Liver (tissue), 9 donors: ENCODE results near the gene CPNE4. TPM values are rescaled to one million over a fixed set of nuclear protein-coding genes. Genes with fewer than 3 reads are reported as not detected.

ENCODE experiments used
- DNase-seq: peaks from one replicate; pipeline ENCODE4 v3.0.0-alpha.2; 2017; ENCODE audit warnings: low spot score
- H3K27ac ChIP-seq, 2 donors: one replicate each; pipeline ENCODE4 v1.7.0; 2013; ENCODE audit warnings: inconsistent platforms in 2 of 2, low read length in 2 of 2, control low read depth in 1 of 2, low read depth in 1 of 2, mild to moderate bottlenecking in 1 of 2
- H3K27me3 ChIP-seq, 4 donors: one replicate each; pipeline versions ENCODE4 v1.6.1 to v1.7.0; 2013; ENCODE audit warnings: low read length in 3 of 4, inconsistent platforms in 1 of 4, mild to moderate bottlenecking in 1 of 4, moderate library complexity in 1 of 4; ENCODE audit not compliant: control insufficient read depth in 4 of 4, insufficient read depth in 4 of 4
- H3K36me3 ChIP-seq, 4 donors: one replicate each; pipeline versions ENCODE4 v1.6.1 to v1.7.0; 2013; ENCODE audit warnings: low read length in 3 of 4, mild to moderate bottlenecking in 3 of 4, low read depth in 1 of 4, moderate library complexity in 1 of 4; ENCODE audit not compliant: control insufficient read depth in 4 of 4, insufficient read depth in 3 of 4
- H3K4me1 ChIP-seq, 4 donors: one replicate each; pipeline versions ENCODE4 v1.6.1 to v1.7.0; 2013; ENCODE audit warnings: low read length in 3 of 4, mild to moderate bottlenecking in 3 of 4, moderate library complexity in 1 of 4; ENCODE audit not compliant: control insufficient read depth in 4 of 4, insufficient read depth in 4 of 4
- H3K4me3 ChIP-seq, 3 donors: one replicate each; pipeline versions ENCODE4 v1.6.1 to v1.7.0; 2013; ENCODE audit warnings: low read length in 3 of 3, control low read depth in 1 of 3, low read depth in 1 of 3, mild to moderate bottlenecking in 1 of 3
- H3K9ac ChIP-seq, 2 donors: one replicate each; pipeline ENCODE4 v1.7.0; 2013; ENCODE audit warnings: low read length in 2 of 2, mild to moderate bottlenecking in 2 of 2, moderate library complexity in 2 of 2, control low read depth in 1 of 2, low read depth in 1 of 2
- H3K9me3 ChIP-seq, 4 donors: one replicate each; pipeline versions ENCODE4 v1.6.1 to v1.7.0; 2013; ENCODE audit warnings: low read length in 3 of 4; ENCODE audit not compliant: control insufficient read depth in 4 of 4
- EGR1 ChIP-seq, 2 donors: IDR thresholded peaks; 2 replicates each; pipeline ENCODE4 v1.6.1; 2016 to 2018; ENCODE audit warnings: antibody characterized with exemption in 2 of 2, low read depth in 2 of 2
- FOXA1 ChIP-seq: IDR thresholded peaks from 2 replicates; pipeline ENCODE4 v1.6.1; 2016; ENCODE audit warnings: antibody characterized with exemption
- FOXA2 ChIP-seq: IDR thresholded peaks from 2 replicates; pipeline ENCODE4 v1.6.1; 2016; ENCODE audit warnings: antibody characterized with exemption
- GABPA ChIP-seq, 2 donors: IDR thresholded peaks in 1 of 2; conservative IDR thresholded peaks in 1 of 2; 2 replicates each; pipeline ENCODE4 v1.6.1; 2016; ENCODE audit warnings: antibody characterized with exemption in 2 of 2, mild to moderate bottlenecking in 1 of 2, moderate library complexity in 1 of 2
- HNF4A ChIP-seq, 2 donors: conservative IDR thresholded peaks; 2 replicates each; pipeline ENCODE4 v1.6.1; 2016; ENCODE audit warnings: antibody characterized with exemption in 2 of 2, mild to moderate bottlenecking in 2 of 2
- HNF4G ChIP-seq: IDR thresholded peaks from 2 replicates; pipeline ENCODE4 v1.6.1; 2016; ENCODE audit warnings: antibody characterized with exemption
- JUND ChIP-seq, 2 donors: IDR thresholded peaks; 2 replicates each; pipeline ENCODE4 v1.6.1; 2016; ENCODE audit warnings: antibody characterized with exemption in 2 of 2
- NR2F2 ChIP-seq: IDR thresholded peaks from 2 replicates; pipeline ENCODE4 v1.6.1; 2016; ENCODE audit warnings: antibody characterized with exemption
- RAD21 ChIP-seq, 2 donors: IDR thresholded peaks; 2 replicates each; pipeline ENCODE4 v1.6.1; 2016; ENCODE audit warnings: antibody characterized with exemption in 2 of 2, mild to moderate bottlenecking in 2 of 2
- RXRA ChIP-seq, 2 donors: IDR thresholded peaks; 2 replicates each; pipeline ENCODE4 v1.6.1; 2017 to 2018; ENCODE audit warnings: antibody characterized with exemption in 2 of 2, mild to moderate bottlenecking in 1 of 2
- SP1 ChIP-seq: IDR thresholded peaks from 2 replicates; pipeline ENCODE4 v1.6.1; 2018; ENCODE audit warnings: antibody characterized with exemption, mild to moderate bottlenecking
- TAF1 ChIP-seq: conservative IDR thresholded peaks from 2 replicates; pipeline ENCODE4 v1.6.1; 2016; ENCODE audit warnings: antibody characterized with exemption, mild to moderate bottlenecking
- YY1 ChIP-seq: IDR thresholded peaks from 2 replicates; pipeline ENCODE4 v1.6.1; 2016; ENCODE audit warnings: antibody characterized with exemption, mild to moderate bottlenecking
- WGBS: extraction: QIAGEN DNeasy Blood & Tissue Kit; methylation state at CpG from one replicate; pipeline ENCODE4 v1.1.7; 2013; 5-methylcytosine and 5-hydroxymethylcytosine counted together
- polyA plus RNA-seq, 2 donors: library from polyadenylated mRNA; stranded (reverse) in 1 of 2; unstranded in 1 of 2; fragments of 200-250 nt in 1 of 2; fragments of >200 nt in 1 of 2; fragmentation: Nextera tagmentation in 1 of 2; extraction: Ambion mirVana in 1 of 2; gene quantifications; one replicate each; pipeline versions ENCODE4 v1.2.1 to v1.2.3, GENCODE V29; 2013 to 2015
- total RNA-seq, 2 donors: library from RNA; depleted of rRNA; stranded (reverse); fragments of >200 nt; gene quantifications; one replicate each; pipeline ENCODE4 v1.2.3, GENCODE V29; 2014
- TF ChIP-seq, protein P1 (sequence below): IDR thresholded peaks from 2 replicates; pipeline ENCODE4 v1.6.1; 2016; ENCODE audit warnings: antibody characterized with exemption
- TF ChIP-seq, protein P2 (sequence below): fragments of 150-350 bp; IDR thresholded peaks from 2 replicates; pipeline ENCODE4 v1.5.1; 2017; ENCODE audit warnings: improper control_type of control experiment, low read depth, low read length; ENCODE audit not compliant: missing input control
- TF ChIP-seq, protein P3 (sequence below): IDR thresholded peaks from 2 replicates; pipeline ENCODE4 v1.6.1; 2016; ENCODE audit warnings: antibody characterized with exemption
- TF ChIP-seq, protein P4 (sequence below): IDR thresholded peaks from 2 replicates; pipeline ENCODE4 v1.6.1; 2016; ENCODE audit warnings: antibody characterized with exemption
- TF ChIP-seq, protein P5 (sequence below): IDR thresholded peaks from 2 replicates; pipeline ENCODE4 v1.6.1; 2016; ENCODE audit warnings: antibody characterized with exemption, mild to moderate bottlenecking
- donor health status: healthy.
- donor health status: healthy.
- donor health status: healthy.
- donor health status: healthy.
- donor health status: healthy.

Gene CPNE4
- total and polyA plus RNA-seq, 4 donors: under 0.01 to 0.03 TPM; not detected in 2

GRCh38 chr3:131540143-131540542 is 494.7 kb downstream of the CPNE4 start:
- Histone ChIP-seq H3K4me1 (peaks cover 0 to 2% (median 0%) of the 10 kb centered on the region in 4 donors), H3K27me3 (no peaks in the 10 kb centered on the region), H3K27ac (no peak overlapping the region), H3K4me3 (no peak overlapping the region), H3K36me3 (no peaks in the 10 kb centered on the region), H3K9me3 (peaks cover 0 to 4% (median 2%) of the 10 kb centered on the region in 4 donors), H3K9ac (no peak overlapping the region)
- DNase-seq: no peak
- TF ChIP-seq, protein P1, sequence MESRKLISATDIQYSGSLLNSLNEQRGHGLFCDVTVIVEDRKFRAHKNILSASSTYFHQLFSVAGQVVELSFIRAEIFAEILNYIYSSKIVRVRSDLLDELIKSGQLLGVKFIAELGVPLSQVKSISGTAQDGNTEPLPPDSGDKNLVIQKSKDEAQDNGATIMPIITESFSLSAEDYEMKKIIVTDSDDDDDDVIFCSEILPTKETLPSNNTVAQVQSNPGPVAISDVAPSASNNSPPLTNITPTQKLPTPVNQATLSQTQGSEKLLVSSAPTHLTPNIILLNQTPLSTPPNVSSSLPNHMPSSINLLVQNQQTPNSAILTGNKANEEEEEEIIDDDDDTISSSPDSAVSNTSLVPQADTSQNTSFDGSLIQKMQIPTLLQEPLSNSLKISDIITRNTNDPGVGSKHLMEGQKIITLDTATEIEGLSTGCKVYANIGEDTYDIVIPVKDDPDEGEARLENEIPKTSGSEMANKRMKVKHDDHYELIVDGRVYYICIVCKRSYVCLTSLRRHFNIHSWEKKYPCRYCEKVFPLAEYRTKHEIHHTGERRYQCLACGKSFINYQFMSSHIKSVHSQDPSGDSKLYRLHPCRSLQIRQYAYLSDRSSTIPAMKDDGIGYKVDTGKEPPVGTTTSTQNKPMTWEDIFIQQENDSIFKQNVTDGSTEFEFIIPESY: no peak
- no peak for TF ChIP-seq HNF4A (conservative IDR thresholded peaks at IDR 0.05)

GRCh38 chr3:131538968-131539367 is 495.8 kb downstream of the CPNE4 start:
- peaks cover 0 to 2% (median 0%) of the 10 kb centered on the region in 4 donors for H3K4me1 ChIP-seq

More at GRCh38 chr3:131538968-131539367, 495.8 kb downstream of the CPNE4 start:
- no peaks in the 10 kb centered on the region for H3K36me3 ChIP-seq
- WGBS: 92% methylated on average over 1 of the region's 1 CpG
- DNase-seq: no peak
- no peak overlapping the region for H3K27ac ChIP-seq
- H3K9me3 ChIP-seq: peaks cover 0 to 4% (median 2%) of the 10 kb centered on the region in 4 donors
- H3K27me3 ChIP-seq: no peaks in the 10 kb centered on the region
- no peak overlapping the region for H3K9ac ChIP-seq
- TF ChIP-seq TAF1: no peak
- no peak for TF ChIP-seq SP1
- TF ChIP-seq EGR1 (IDR thresholded peaks at IDR 0.05; ENCODE audit: low read depth in 2 of 2): no peak
- TF ChIP-seq FOXA1: no peak
- TF ChIP-seq, protein P2, sequence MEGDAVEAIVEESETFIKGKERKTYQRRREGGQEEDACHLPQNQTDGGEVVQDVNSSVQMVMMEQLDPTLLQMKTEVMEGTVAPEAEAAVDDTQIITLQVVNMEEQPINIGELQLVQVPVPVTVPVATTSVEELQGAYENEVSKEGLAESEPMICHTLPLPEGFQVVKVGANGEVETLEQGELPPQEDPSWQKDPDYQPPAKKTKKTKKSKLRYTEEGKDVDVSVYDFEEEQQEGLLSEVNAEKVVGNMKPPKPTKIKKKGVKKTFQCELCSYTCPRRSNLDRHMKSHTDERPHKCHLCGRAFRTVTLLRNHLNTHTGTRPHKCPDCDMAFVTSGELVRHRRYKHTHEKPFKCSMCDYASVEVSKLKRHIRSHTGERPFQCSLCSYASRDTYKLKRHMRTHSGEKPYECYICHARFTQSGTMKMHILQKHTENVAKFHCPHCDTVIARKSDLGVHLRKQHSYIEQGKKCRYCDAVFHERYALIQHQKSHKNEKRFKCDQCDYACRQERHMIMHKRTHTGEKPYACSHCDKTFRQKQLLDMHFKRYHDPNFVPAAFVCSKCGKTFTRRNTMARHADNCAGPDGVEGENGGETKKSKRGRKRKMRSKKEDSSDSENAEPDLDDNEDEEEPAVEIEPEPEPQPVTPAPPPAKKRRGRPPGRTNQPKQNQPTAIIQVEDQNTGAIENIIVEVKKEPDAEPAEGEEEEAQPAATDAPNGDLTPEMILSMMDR: no peak
- no peak for TF ChIP-seq YY1
- no peak for TF ChIP-seq HNF4A (conservative IDR thresholded peaks at IDR 0.05)
- TF ChIP-seq GABPA (IDR thresholded peaks at IDR 0.05 in 1 of 2, conservative IDR thresholded peaks at IDR 0.05 in 1 of 2): no peak
- TF ChIP-seq, protein P3, sequence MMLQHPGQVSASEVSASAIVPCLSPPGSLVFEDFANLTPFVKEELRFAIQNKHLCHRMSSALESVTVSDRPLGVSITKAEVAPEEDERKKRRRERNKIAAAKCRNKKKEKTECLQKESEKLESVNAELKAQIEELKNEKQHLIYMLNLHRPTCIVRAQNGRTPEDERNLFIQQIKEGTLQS: no peak
- TF ChIP-seq RAD21 (IDR thresholded peaks at IDR 0.05): no peak
- TF ChIP-seq, protein P4, sequence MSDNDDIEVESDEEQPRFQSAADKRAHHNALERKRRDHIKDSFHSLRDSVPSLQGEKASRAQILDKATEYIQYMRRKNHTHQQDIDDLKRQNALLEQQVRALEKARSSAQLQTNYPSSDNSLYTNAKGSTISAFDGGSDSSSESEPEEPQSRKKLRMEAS: no peak
- TF ChIP-seq, protein P1: no peak
- no peak for TF ChIP-seq RXRA (IDR thresholded peaks at IDR 0.05)
- no peak for TF ChIP-seq HNF4G
- TF ChIP-seq FOXA2: no peak
- TF ChIP-seq NR2F2: no peak
- TF ChIP-seq JUND (IDR thresholded peaks at IDR 0.05): no peak
- TF ChIP-seq, protein P5, sequence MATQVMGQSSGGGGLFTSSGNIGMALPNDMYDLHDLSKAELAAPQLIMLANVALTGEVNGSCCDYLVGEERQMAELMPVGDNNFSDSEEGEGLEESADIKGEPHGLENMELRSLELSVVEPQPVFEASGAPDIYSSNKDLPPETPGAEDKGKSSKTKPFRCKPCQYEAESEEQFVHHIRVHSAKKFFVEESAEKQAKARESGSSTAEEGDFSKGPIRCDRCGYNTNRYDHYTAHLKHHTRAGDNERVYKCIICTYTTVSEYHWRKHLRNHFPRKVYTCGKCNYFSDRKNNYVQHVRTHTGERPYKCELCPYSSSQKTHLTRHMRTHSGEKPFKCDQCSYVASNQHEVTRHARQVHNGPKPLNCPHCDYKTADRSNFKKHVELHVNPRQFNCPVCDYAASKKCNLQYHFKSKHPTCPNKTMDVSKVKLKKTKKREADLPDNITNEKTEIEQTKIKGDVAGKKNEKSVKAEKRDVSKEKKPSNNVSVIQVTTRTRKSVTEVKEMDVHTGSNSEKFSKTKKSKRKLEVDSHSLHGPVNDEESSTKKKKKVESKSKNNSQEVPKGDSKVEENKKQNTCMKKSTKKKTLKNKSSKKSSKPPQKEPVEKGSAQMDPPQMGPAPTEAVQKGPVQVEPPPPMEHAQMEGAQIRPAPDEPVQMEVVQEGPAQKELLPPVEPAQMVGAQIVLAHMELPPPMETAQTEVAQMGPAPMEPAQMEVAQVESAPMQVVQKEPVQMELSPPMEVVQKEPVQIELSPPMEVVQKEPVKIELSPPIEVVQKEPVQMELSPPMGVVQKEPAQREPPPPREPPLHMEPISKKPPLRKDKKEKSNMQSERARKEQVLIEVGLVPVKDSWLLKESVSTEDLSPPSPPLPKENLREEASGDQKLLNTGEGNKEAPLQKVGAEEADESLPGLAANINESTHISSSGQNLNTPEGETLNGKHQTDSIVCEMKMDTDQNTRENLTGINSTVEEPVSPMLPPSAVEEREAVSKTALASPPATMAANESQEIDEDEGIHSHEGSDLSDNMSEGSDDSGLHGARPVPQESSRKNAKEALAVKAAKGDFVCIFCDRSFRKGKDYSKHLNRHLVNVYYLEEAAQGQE: no peak
- no peak overlapping the region for H3K4me3 ChIP-seq
